Amniotic stem cell (primary cell): ENCODE results near the gene CFAP61.

ENCODE experiments used
- DNase-seq: peaks from one replicate; lab custom pipeline; 2025; lab: John Stamatoyannopoulos, UW

Gene CFAP61

GRCh38 chr20:20181322-20181721 is 129.0 kb downstream of the CFAP61 start:
- no peak for DNase-seq

- DNase-seq, result no peak
Measured at GRCh38 chr20:20184149-20184548, 131.8 kb downstream of the CFAP61 start.

GRCh38 chr20:20184706-20185105 is 132.4 kb downstream of the CFAP61 start:
- DNase-seq, result no peak

- DNase-seq, result no peak
Measured at GRCh38 chr20:20188647-20189046, 136.3 kb downstream of the CFAP61 start.

GRCh38 chr20:20192366-20192765 is 140.0 kb downstream of the CFAP61 start:
- DNase-seq, result no peak

- no peak for DNase-seq
Measured at GRCh38 chr20:20195021-20195705, 142.8 kb downstream of the CFAP61 start.

GRCh38 chr20:20196610-20197009 is 144.3 kb downstream of the CFAP61 start:
- DNase-seq, result no peak

GRCh38 chr20:20198011-20198410 is 145.7 kb downstream of the CFAP61 start:
- DNase-seq, result no peak

GRCh38 chr20:20199361-20200160 is 147.2 kb downstream of the CFAP61 start:
- no peak for DNase-seq

GRCh38 chr20:20201124-20201523 is 148.8 kb downstream of the CFAP61 start:
- DNase-seq, result no peak

GRCh38 chr20:20201639-20202038 is 149.3 kb downstream of the CFAP61 start:
- DNase-seq, result no peak

GRCh38 chr20:20202768-20203167 is 150.4 kb downstream of the CFAP61 start:
- no peak for DNase-seq

- DNase-seq, result no peak
Measured at GRCh38 chr20:20203784-20204183, 151.5 kb downstream of the CFAP61 start.

GRCh38 chr20:20204256-20204655 is 151.9 kb downstream of the CFAP61 start:
- DNase-seq, result no peak

GRCh38 chr20:20205141-20205861 is 153.0 kb downstream of the CFAP61 start:
- DNase-seq, result no peak

GRCh38 chr20:20205862-20206236 is 153.5 kb downstream of the CFAP61 start:
- DNase-seq, result no peak

- DNase-seq, result no peak
Measured at GRCh38 chr20:20206788-20207187, 154.5 kb downstream of the CFAP61 start.

- DNase-seq, result no peak
Measured at GRCh38 chr20:20207291-20207690, 155.0 kb downstream of the CFAP61 start.

- no peak for DNase-seq
Measured at GRCh38 chr20:20207872-20208271, 155.5 kb downstream of the CFAP61 start.

- no peak for DNase-seq
Measured at GRCh38 chr20:20209684-20210083, 157.4 kb downstream of the CFAP61 start.

GRCh38 chr20:20210327-20210726 is 158.0 kb downstream of the CFAP61 start:
- DNase-seq, result no peak

GRCh38 chr20:20210943-20211273 is 158.6 kb downstream of the CFAP61 start:
- DNase-seq, result no peak
